Kidney epithelial cell (primary cell): ENCODE measurements around the gene EIF4E3. TPM values are rescaled to one million over a fixed set of nuclear protein-coding genes. Genes with fewer than 3 reads are reported as not detected.

ENCODE experiments used
- DNase-seq: peaks from one replicate; pipeline ENCODE4 v3.0.0-alpha.2; 2010; ENCODE audit warnings: low read depth
- H3K27me3 ChIP-seq: 2 replicates; pipeline ENCODE4 v1.6.0; 2011; ENCODE audit warnings: low read length; ENCODE audit not compliant: control insufficient read depth, insufficient read depth
- H3K36me3 ChIP-seq: 2 replicates; pipeline ENCODE4 v1.5.1; 2011; ENCODE audit warnings: low read length; ENCODE audit not compliant: control insufficient read depth, insufficient read depth
- H3K4me3 ChIP-seq: 2 replicates; pipeline ENCODE4 v1.5.1; 2011; ENCODE audit warnings: low read depth, mild to moderate bottlenecking, control low read depth, low read length
- total RNA-seq: library from RNA; depleted of rRNA; stranded (reverse); fragments of >200 nt; gene quantifications from 2 replicates; pipeline ENCODE4 v1.2.3, GENCODE V29; 2015
- TF ChIP-seq, protein P1 (sequence below): IDR thresholded peaks from 2 replicates; pipeline ENCODE4 v1.5.1; 2011; ENCODE audit warnings: mild to moderate bottlenecking, moderate library complexity, low read length, control low read depth, inconsistent platforms; ENCODE audit not compliant: insufficient read depth, poor library complexity, severe bottlenecking

Gene EIF4E3
- total RNA-seq, 1 donor from 2014 or later = 8.7 TPM

DNA sequence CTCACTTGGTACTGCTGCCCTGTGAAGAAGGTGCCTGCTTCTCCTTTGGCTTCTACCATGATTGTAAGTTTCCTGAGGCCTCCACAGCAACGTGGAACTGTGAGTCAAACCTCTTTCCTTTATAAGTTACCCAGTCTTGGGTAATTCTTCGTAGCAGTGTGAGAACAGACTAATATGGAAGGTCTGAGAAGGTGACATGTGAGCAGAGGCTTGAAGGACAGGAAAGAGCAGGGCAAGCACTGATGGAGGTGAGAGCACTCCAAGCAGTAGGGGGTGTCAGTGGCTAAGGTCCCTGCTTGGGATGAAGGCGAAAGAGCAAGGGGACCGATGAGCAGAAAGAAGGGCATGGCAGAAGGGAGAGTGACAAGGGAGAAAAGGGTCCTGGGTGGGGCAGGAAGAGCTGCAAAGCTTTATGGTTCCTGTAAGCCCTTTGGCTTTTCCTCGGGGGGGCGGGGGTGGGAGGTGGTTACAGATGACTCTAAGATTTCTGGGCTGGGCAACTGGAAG, 3.5 kb downstream of the EIF4E3 start:
- TF ChIP-seq, protein P1, sequence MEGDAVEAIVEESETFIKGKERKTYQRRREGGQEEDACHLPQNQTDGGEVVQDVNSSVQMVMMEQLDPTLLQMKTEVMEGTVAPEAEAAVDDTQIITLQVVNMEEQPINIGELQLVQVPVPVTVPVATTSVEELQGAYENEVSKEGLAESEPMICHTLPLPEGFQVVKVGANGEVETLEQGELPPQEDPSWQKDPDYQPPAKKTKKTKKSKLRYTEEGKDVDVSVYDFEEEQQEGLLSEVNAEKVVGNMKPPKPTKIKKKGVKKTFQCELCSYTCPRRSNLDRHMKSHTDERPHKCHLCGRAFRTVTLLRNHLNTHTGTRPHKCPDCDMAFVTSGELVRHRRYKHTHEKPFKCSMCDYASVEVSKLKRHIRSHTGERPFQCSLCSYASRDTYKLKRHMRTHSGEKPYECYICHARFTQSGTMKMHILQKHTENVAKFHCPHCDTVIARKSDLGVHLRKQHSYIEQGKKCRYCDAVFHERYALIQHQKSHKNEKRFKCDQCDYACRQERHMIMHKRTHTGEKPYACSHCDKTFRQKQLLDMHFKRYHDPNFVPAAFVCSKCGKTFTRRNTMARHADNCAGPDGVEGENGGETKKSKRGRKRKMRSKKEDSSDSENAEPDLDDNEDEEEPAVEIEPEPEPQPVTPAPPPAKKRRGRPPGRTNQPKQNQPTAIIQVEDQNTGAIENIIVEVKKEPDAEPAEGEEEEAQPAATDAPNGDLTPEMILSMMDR = no peak

DNA sequence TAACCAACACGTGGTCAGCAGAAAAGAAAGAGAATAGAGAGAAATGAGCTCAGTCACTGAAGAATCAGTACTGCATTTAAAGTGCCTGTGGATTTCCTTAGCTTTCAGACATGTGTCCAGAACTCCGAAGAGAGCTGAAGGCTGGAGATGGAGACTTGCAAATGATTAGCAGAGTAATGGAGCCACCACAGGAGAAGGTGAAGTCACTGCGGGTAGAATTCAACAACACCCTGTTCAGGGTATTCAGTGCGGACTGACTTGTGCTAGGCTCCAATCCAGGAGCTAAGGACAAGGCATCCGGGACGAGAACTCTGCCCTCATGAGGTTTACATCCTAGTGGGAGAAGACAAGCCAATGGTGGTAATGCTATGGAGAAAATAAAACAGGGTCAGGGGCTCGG, 4.2 kb downstream of the EIF4E3 start:
- TF ChIP-seq, protein P1 = no peak

More for the DNA sequence above, 3.5 kb downstream of the EIF4E3 start:
- no peak for DNase-seq
- no peak overlapping the region for H3K4me3 ChIP-seq
- H3K36me3 ChIP-seq = no peaks in the 10 kb centered on the region
- H3K27me3 ChIP-seq = peaks cover 5% of the 10 kb centered on the region

DNA sequence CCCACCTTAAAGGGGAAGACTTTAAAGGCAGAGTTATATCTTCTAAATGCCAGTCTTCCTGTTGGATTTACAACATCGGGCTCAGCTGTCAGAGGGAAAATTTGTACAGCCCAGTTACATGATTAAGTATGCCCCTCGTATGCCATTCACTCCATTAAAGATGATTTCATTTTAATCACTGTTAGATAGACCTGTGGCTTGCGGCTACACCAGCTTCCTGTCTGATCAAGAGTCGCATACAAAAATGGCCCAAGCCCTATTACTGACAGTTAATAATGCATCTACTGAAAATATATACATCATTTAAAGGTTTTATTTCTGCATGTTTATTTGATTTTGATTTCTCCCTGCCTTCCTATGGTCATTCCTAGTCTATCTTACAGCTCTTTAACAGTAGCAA, 7.1 kb downstream of the EIF4E3 start:
- DNase-seq = no peak

More for the DNA sequence above, 4.2 kb downstream of the EIF4E3 start:
- Histone ChIP-seq H3K27me3 (peaks cover 5% of the 10 kb centered on the region), H3K36me3 (no peaks in the 10 kb centered on the region), H3K4me3 (no peak overlapping the region)
- DNase-seq = no peak

DNA sequence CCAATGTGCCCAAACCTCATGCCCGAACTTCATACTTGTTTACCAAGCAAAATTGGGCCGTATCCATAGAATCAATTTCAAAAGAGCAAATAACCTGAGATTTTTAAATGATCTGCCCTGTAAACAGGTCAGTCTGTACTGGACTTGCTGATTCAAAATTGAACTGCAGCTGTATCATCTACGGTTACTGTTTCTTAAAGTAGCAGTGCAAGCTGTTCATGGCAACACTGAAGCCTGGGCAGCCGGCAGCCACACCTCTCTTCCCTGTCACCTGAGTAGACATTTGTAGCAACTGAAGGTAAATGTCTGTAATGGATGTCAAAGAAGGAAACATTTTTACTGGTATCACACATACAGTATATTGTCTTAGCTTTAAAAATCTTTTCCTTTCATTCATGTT, 10.6 kb downstream of the EIF4E3 start:
- DNase-seq = no peak
- TF ChIP-seq, protein P1 = no peak
- H3K27me3 ChIP-seq = no peaks in the 10 kb centered on the region
- H3K4me3 ChIP-seq = no peak overlapping the region
- H3K36me3 ChIP-seq = no peaks in the 10 kb centered on the region

More for the DNA sequence above, 7.1 kb downstream of the EIF4E3 start:
- H3K27me3 ChIP-seq = peaks cover 2% of the 10 kb centered on the region
- H3K4me3 ChIP-seq = no peak overlapping the region
- no peaks in the 10 kb centered on the region for H3K36me3 ChIP-seq
- TF ChIP-seq, protein P1 = no peak

DNA sequence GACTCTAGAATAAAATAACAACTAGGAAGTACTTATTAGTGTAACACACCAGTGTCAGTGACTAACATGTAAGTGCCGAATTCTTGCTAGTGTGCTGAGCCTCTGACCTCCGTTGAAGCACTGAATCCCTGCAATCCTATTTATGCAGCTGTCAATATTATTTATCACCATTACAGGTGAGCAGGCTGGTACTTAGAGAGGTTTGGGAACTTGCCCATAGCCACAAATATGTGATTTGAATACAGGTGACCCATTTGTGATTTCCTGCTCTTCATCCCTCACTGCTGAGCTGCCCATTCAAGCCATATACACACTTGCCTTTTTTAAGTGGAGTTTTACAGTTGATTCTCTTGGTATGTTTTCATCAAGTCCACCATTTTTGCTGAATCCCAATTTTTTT, 12.2 kb downstream of the EIF4E3 start:
- TF ChIP-seq, protein P1 = no peak
- Histone ChIP-seq H3K4me3 (no peak overlapping the region), H3K27me3 (no peaks in the 10 kb centered on the region), H3K36me3 (no peaks in the 10 kb centered on the region)
- DNase-seq = no peak

DNA sequence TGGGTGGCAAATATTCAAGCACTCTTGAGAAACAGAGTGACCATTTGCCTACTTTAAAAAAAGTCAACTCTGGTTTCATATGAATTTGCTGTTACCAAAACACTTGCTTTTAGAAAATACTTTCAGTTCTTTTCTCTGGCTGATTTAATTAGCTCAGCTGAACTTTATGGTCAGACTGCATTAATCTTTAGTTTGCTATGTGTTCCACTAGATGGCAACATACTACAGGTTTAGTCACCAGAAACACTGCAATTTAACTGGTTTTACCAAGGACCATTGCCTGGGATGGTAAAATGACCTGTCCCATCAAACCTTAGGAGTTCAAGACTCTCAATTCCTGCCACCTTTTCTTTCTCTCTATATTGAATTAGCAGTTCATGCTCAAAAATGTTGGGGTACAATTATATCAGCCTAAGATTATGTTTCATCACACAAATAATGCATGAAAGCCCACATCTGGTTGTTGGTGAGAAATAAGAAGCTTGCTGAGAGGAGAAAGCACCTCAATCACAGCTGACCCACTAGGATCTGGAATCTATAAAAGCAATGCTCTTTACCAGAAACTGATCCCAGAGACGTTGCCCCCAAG, 14.2 kb downstream of the EIF4E3 start:
- H3K27me3 ChIP-seq = no peaks in the 10 kb centered on the region
- TF ChIP-seq, protein P1 = peak; percentile 52
- H3K4me3 ChIP-seq = no peak overlapping the region
- H3K36me3 ChIP-seq = no peaks in the 10 kb centered on the region
- DNase-seq = no peak
